ENCODE data around the gene KLHL13.

Gene KLHL13

GRCh38 chrX:117996408-117996807, 120.2 kb downstream of the KLHL13 start:
- TF ChIP-seq CTCF (IDR thresholded peaks at IDR 0.05; ENCODE audit: insufficient read depth, low read depth, low read length, missing control alignments) = no peak
- H3K4me3 ChIP-seq (ENCODE audit: low read depth, low read length) = no peak overlapping the region
- no peak for DNase-seq (ENCODE audit: low read depth)

GRCh38 chrX:117995378-117995777, 121.2 kb downstream of the KLHL13 start:
- TF ChIP-seq CTCF (IDR thresholded peaks at IDR 0.05; ENCODE audit: insufficient read depth, low read depth, low read length, missing control alignments) = no peak
- H3K4me3 ChIP-seq (ENCODE audit: low read depth, low read length) = no peak overlapping the region

GRCh38 chrX:117992192-117992723, 124.4 kb downstream of the KLHL13 start:
- no peak overlapping the region for H3K4me3 ChIP-seq (ENCODE audit: low read depth, low read length)
- DNase-seq (ENCODE audit: low read depth) = no peak
- no peak for TF ChIP-seq CTCF (IDR thresholded peaks at IDR 0.05; ENCODE audit: insufficient read depth, low read depth, low read length, missing control alignments)

More at GRCh38 chrX:117995378-117995777, 121.2 kb downstream of the KLHL13 start:
- no peak for DNase-seq (ENCODE audit: low read depth)

GRCh38 chrX:117990438-117990837, 126.2 kb downstream of the KLHL13 start:
- H3K4me3 ChIP-seq (ENCODE audit: low read depth, low read length) = no peak overlapping the region
- no peak for DNase-seq (ENCODE audit: low read depth)
- no peak for TF ChIP-seq CTCF (IDR thresholded peaks at IDR 0.05; ENCODE audit: insufficient read depth, low read depth, low read length, missing control alignments)

GRCh38 chrX:117989512-117989911, 127.1 kb downstream of the KLHL13 start:
- TF ChIP-seq CTCF (IDR thresholded peaks at IDR 0.05; ENCODE audit: insufficient read depth, low read depth, low read length, missing control alignments) = no peak
- no peak for DNase-seq (ENCODE audit: low read depth)
- no peak overlapping the region for H3K4me3 ChIP-seq (ENCODE audit: low read depth, low read length)

- TF ChIP-seq CTCF (IDR thresholded peaks at IDR 0.05; ENCODE audit: insufficient read depth, low read depth, low read length, missing control alignments) = no peak
- DNase-seq (ENCODE audit: low read depth) = no peak
- no peak overlapping the region for H3K4me3 ChIP-seq (ENCODE audit: low read depth, low read length)
Observed at GRCh38 chrX:117987373-117987772, 129.2 kb downstream of the KLHL13 start.

GRCh38 chrX:117985241-117985640, 131.4 kb downstream of the KLHL13 start:
- peak; percentile 12 for DNase-seq (ENCODE audit: low read depth)
- TF ChIP-seq CTCF (IDR thresholded peaks at IDR 0.05; ENCODE audit: insufficient read depth, low read depth, low read length, missing control alignments) = peak; percentile 16
- no peak overlapping the region for H3K4me3 ChIP-seq (ENCODE audit: low read depth, low read length)
